COLO668 (cell line): ENCODE results near the gene ANKRD60.

Experiments
- DNase-seq: peaks from one replicate; lab custom pipeline; 2025; ENCODE audit not compliant: unreplicated experiment; lab: John Stamatoyannopoulos, UW

ANKRD60 gene

GRCh38 chr20:58196402-58197184 lies 31.9 kb downstream of the ANKRD60 start:
- DNase-seq: no peak

GRCh38 chr20:58195047-58195446 lies 33.4 kb downstream of the ANKRD60 start:
- DNase-seq: no peak

- DNase-seq: no peak
Measured at GRCh38 chr20:58194175-58194791, 34.2 kb downstream of the ANKRD60 start.

- DNase-seq: no peak
Measured at GRCh38 chr20:58192567-58192966, 35.9 kb downstream of the ANKRD60 start.

- no peak for DNase-seq
Measured at GRCh38 chr20:58192065-58192464, 36.4 kb downstream of the ANKRD60 start.

GRCh38 chr20:58188527-58188926 lies 39.9 kb downstream of the ANKRD60 start:
- no peak for DNase-seq

- DNase-seq: no peak
Measured at GRCh38 chr20:58184984-58185383, 43.5 kb downstream of the ANKRD60 start.

GRCh38 chr20:58184063-58184462 lies 44.4 kb downstream of the ANKRD60 start:
- DNase-seq: no peak

GRCh38 chr20:58182521-58183140 lies 45.8 kb downstream of the ANKRD60 start:
- no peak for DNase-seq

- DNase-seq: peak; percentile 36
Measured at GRCh38 chr20:58179432-58180099, 48.9 kb downstream of the ANKRD60 start.

- no peak for DNase-seq
Measured at GRCh38 chr20:58179083-58179431, 49.4 kb downstream of the ANKRD60 start.

- no peak for DNase-seq
Measured at GRCh38 chr20:58177799-58178198, 50.7 kb downstream of the ANKRD60 start.

- DNase-seq: no peak
Measured at GRCh38 chr20:58175836-58176235, 52.6 kb downstream of the ANKRD60 start.

- no peak for DNase-seq
Measured at GRCh38 chr20:58175425-58175824, 53.0 kb downstream of the ANKRD60 start.

GRCh38 chr20:58174708-58175280 lies 53.7 kb downstream of the ANKRD60 start:
- DNase-seq: no peak

GRCh38 chr20:58173930-58174707 lies 54.3 kb downstream of the ANKRD60 start:
- DNase-seq: no peak

- no peak for DNase-seq
Measured at GRCh38 chr20:58173091-58173490, 55.4 kb downstream of the ANKRD60 start.

- no peak for DNase-seq
Measured at GRCh38 chr20:58171796-58172425, 56.5 kb downstream of the ANKRD60 start.

GRCh38 chr20:58169450-58169849 lies 59.0 kb downstream of the ANKRD60 start:
- DNase-seq: no peak

GRCh38 chr20:58168843-58169242 lies 59.6 kb downstream of the ANKRD60 start:
- DNase-seq: no peak
